ENCODE data around the gene LY86.

The LY86 gene

GRCh38 chr6:6649824-6650349 lies 61.4 kb downstream of the LY86 start:
- no peaks in the 10 kb centered on the region for H3K27me3 ChIP-seq (replicated peaks in 2 of 5; ENCODE audit: control insufficient read depth in 4 of 5, insufficient read depth in 5 of 5, low read length in 4 of 5)
- ChIA-PET CTCF (no interaction called here), POLR2A (no interaction called here)
- no peak overlapping the region for H3K27ac ChIP-seq (ENCODE audit: insufficient read depth in 1 of 2, low read depth in 1 of 2, low read length in 2 of 2, poor library complexity in 1 of 2, severe bottlenecking in 2 of 2)
- no peak for DNase-seq
- peaks cover 7 to 41% (median 33%) of the 10 kb centered on the region in 4 experiments for H3K4me1 ChIP-seq (ENCODE audit: control extremely low read depth in 1 of 4, control insufficient read depth in 4 of 4, insufficient read depth in 4 of 4, low read length in 3 of 4)
- H3K4me3 ChIP-seq (ENCODE audit: control insufficient read depth in 1 of 7, extremely low read depth in 1 of 7, insufficient read depth in 4 of 7, low read depth in 2 of 7, low read length in 6 of 7) = no peak overlapping the region
- peaks cover 0 to 5% (median 0%) of the 10 kb centered on the region in 4 experiments for H3K36me3 ChIP-seq (ENCODE audit: control insufficient read depth in 4 of 4, insufficient read depth in 4 of 4, low read length in 3 of 4)
- WGBS (ENCODE audit: insufficient coverage) = 98% methylated on average over 7 of the region's 7 CpGs
- H3K9me3 ChIP-seq (ENCODE audit: control extremely low read depth in 1 of 5, control insufficient read depth in 4 of 5, insufficient read depth in 2 of 5, low read depth in 1 of 5, low read length in 4 of 5) = peaks cover 0 to 3% (median 0%) of the 10 kb centered on the region in 5 experiments

- peaks cover 0 to 5% (median 0%) of the 10 kb centered on the region in 4 experiments for H3K36me3 ChIP-seq (ENCODE audit: control insufficient read depth in 4 of 4, insufficient read depth in 4 of 4, low read length in 3 of 4)
- no peak overlapping the region for H3K27ac ChIP-seq (ENCODE audit: insufficient read depth in 1 of 2, low read depth in 1 of 2, low read length in 2 of 2, poor library complexity in 1 of 2, severe bottlenecking in 2 of 2)
- H3K27me3 ChIP-seq (replicated peaks in 2 of 5; ENCODE audit: control insufficient read depth in 4 of 5, insufficient read depth in 5 of 5, low read length in 4 of 5) = no peaks in the 10 kb centered on the region
- ChIA-PET POLR2A (no interaction called here), CTCF (no interaction called here)
- H3K4me3 ChIP-seq (ENCODE audit: control insufficient read depth in 1 of 7, extremely low read depth in 1 of 7, insufficient read depth in 4 of 7, low read depth in 2 of 7, low read length in 6 of 7) = no peak overlapping the region
- H3K4me1 ChIP-seq (ENCODE audit: control extremely low read depth in 1 of 4, control insufficient read depth in 4 of 4, insufficient read depth in 4 of 4, low read length in 3 of 4) = peaks cover 8 to 50% (median 42%) of the 10 kb centered on the region in 4 experiments
- H3K9me3 ChIP-seq (ENCODE audit: control extremely low read depth in 1 of 5, control insufficient read depth in 4 of 5, insufficient read depth in 2 of 5, low read depth in 1 of 5, low read length in 4 of 5) = peaks cover 0 to 3% (median 0%) of the 10 kb centered on the region in 5 experiments
- no peak for DNase-seq
These were observed 62.3 kb downstream of the LY86 start for GRCh38 chr6:6650839-6651238.

GRCh38 chr6:6651335-6651734 lies 62.8 kb downstream of the LY86 start:
- Histone ChIP-seq H3K4me1 (ENCODE audit: control extremely low read depth in 1 of 4, control insufficient read depth in 4 of 4, insufficient read depth in 4 of 4, low read length in 3 of 4) (peaks cover 9 to 55% (median 47%) of the 10 kb centered on the region in 4 experiments), H3K9me3 (ENCODE audit: control extremely low read depth in 1 of 5, control insufficient read depth in 4 of 5, insufficient read depth in 2 of 5, low read depth in 1 of 5, low read length in 4 of 5) (peaks cover 0 to 3% (median 0%) of the 10 kb centered on the region in 5 experiments), H3K27me3 (replicated peaks in 2 of 5; ENCODE audit: control insufficient read depth in 4 of 5, insufficient read depth in 5 of 5, low read length in 4 of 5) (no peaks in the 10 kb centered on the region), H3K27ac (ENCODE audit: insufficient read depth in 1 of 2, low read depth in 1 of 2, low read length in 2 of 2, poor library complexity in 1 of 2, severe bottlenecking in 2 of 2) (peak overlapping the region in 1 of 2 experiments; percentile 9), H3K36me3 (ENCODE audit: control insufficient read depth in 4 of 4, insufficient read depth in 4 of 4, low read length in 3 of 4) (peaks cover 0 to 5% (median 0%) of the 10 kb centered on the region in 4 experiments), H3K4me3 (ENCODE audit: control insufficient read depth in 1 of 7, extremely low read depth in 1 of 7, insufficient read depth in 4 of 7, low read depth in 2 of 7, low read length in 6 of 7) (peak overlapping the region in 1 of 7 experiments; percentile 8)
- CTCF ChIA-PET = interaction anchor here (1.0 kb wide), 1 partner anchor 25 kb away, joined by 4 read pairs; no protein-coding TSS in a partner anchor
- peak in 2 of 3 donors; percentile 43 to 46 for DNase-seq
- POLR2A ChIA-PET = no interaction called here

GRCh38 chr6:6652932-6653331 lies 64.4 kb downstream of the LY86 start:
- no peak overlapping the region for H3K4me3 ChIP-seq (ENCODE audit: control insufficient read depth in 1 of 7, extremely low read depth in 1 of 7, insufficient read depth in 4 of 7, low read depth in 2 of 7, low read length in 6 of 7)
- no peak for DNase-seq
- no peaks in the 10 kb centered on the region for H3K27me3 ChIP-seq (replicated peaks in 2 of 5; ENCODE audit: control insufficient read depth in 4 of 5, insufficient read depth in 5 of 5, low read length in 4 of 5)
- WGBS (ENCODE audit: insufficient coverage) = 78% methylated on average over 2 of the region's 5 CpGs
- H3K27ac ChIP-seq (ENCODE audit: insufficient read depth in 1 of 2, low read depth in 1 of 2, low read length in 2 of 2, poor library complexity in 1 of 2, severe bottlenecking in 2 of 2) = no peak overlapping the region
- H3K36me3 ChIP-seq (ENCODE audit: control insufficient read depth in 4 of 4, insufficient read depth in 4 of 4, low read length in 3 of 4) = peaks cover 0 to 5% (median 0%) of the 10 kb centered on the region in 4 experiments
- peaks cover 12 to 71% (median 61%) of the 10 kb centered on the region in 4 experiments for H3K4me1 ChIP-seq (ENCODE audit: control extremely low read depth in 1 of 4, control insufficient read depth in 4 of 4, insufficient read depth in 4 of 4, low read length in 3 of 4)
- ChIA-PET POLR2A (no interaction called here), CTCF (interaction anchor here (1.0 kb wide), 1 partner anchor 11 kb away, joined by 3 read pairs; no protein-coding TSS in a partner anchor)
- no peaks in the 10 kb centered on the region for H3K9me3 ChIP-seq (ENCODE audit: control extremely low read depth in 1 of 5, control insufficient read depth in 4 of 5, insufficient read depth in 2 of 5, low read depth in 1 of 5, low read length in 4 of 5)

GRCh38 chr6:6654599-6655575 lies 66.4 kb downstream of the LY86 start:
- 33% methylated on average over 13 of the region's 16 CpGs for WGBS (ENCODE audit: insufficient coverage)
- Histone ChIP-seq H3K27ac (ENCODE audit: insufficient read depth in 1 of 2, low read depth in 1 of 2, low read length in 2 of 2, poor library complexity in 1 of 2, severe bottlenecking in 2 of 2) (peak overlapping the region; percentile 37 to 62), H3K4me1 (ENCODE audit: control extremely low read depth in 1 of 4, control insufficient read depth in 4 of 4, insufficient read depth in 4 of 4, low read length in 3 of 4) (peaks cover 25 to 88% (median 79%) of the 10 kb centered on the region in 4 experiments), H3K4me3 (ENCODE audit: control insufficient read depth in 1 of 7, extremely low read depth in 1 of 7, insufficient read depth in 4 of 7, low read depth in 2 of 7, low read length in 6 of 7) (peak overlapping the region in 2 of 7 experiments; percentile 23 to 37), H3K36me3 (ENCODE audit: control insufficient read depth in 4 of 4, insufficient read depth in 4 of 4, low read length in 3 of 4) (no peaks in the 10 kb centered on the region), H3K27me3 (replicated peaks in 2 of 5; ENCODE audit: control insufficient read depth in 4 of 5, insufficient read depth in 5 of 5, low read length in 4 of 5) (no peaks in the 10 kb centered on the region), H3K9me3 (ENCODE audit: control extremely low read depth in 1 of 5, control insufficient read depth in 4 of 5, insufficient read depth in 2 of 5, low read depth in 1 of 5, low read length in 4 of 5) (no peaks in the 10 kb centered on the region)
- peak in 2 of 3 donors; percentile 75 to 81 for DNase-seq
- ChIA-PET CTCF (interaction anchor here (0.9 to 1.4 kb wide), 3 partner anchors 20 to 41 kb away, joined by 3 to 4 read pairs (median 3); no protein-coding TSS in a partner anchor), POLR2A (no interaction called here)

GRCh38 chr6:6655805-6656251 lies 67.3 kb downstream of the LY86 start:
- peak overlapping the region in 1 of 7 experiments; percentile 2 for H3K4me3 ChIP-seq (ENCODE audit: control insufficient read depth in 1 of 7, extremely low read depth in 1 of 7, insufficient read depth in 4 of 7, low read depth in 2 of 7, low read length in 6 of 7)
- H3K27me3 ChIP-seq (replicated peaks in 2 of 5; ENCODE audit: control insufficient read depth in 4 of 5, insufficient read depth in 5 of 5, low read length in 4 of 5) = no peaks in the 10 kb centered on the region
- H3K4me1 ChIP-seq (ENCODE audit: control extremely low read depth in 1 of 4, control insufficient read depth in 4 of 4, insufficient read depth in 4 of 4, low read length in 3 of 4) = peaks cover 30 to 97% (median 89%) of the 10 kb centered on the region in 4 experiments
- ChIA-PET CTCF (interaction anchor here (0.9 to 1.4 kb wide), 3 partner anchors 10 to 40 kb away, joined by 3 read pairs; no protein-coding TSS in a partner anchor), POLR2A (no interaction called here)
- H3K9me3 ChIP-seq (ENCODE audit: control extremely low read depth in 1 of 5, control insufficient read depth in 4 of 5, insufficient read depth in 2 of 5, low read depth in 1 of 5, low read length in 4 of 5) = no peaks in the 10 kb centered on the region
- 77% methylated on average over 7 of the region's 9 CpGs for WGBS (ENCODE audit: insufficient coverage)
- H3K36me3 ChIP-seq (ENCODE audit: control insufficient read depth in 4 of 4, insufficient read depth in 4 of 4, low read length in 3 of 4) = no peaks in the 10 kb centered on the region
- no peak for DNase-seq
- H3K27ac ChIP-seq (ENCODE audit: insufficient read depth in 1 of 2, low read depth in 1 of 2, low read length in 2 of 2, poor library complexity in 1 of 2, severe bottlenecking in 2 of 2) = peak overlapping the region; percentile 37 to 62

Measured in common myeloid progenitor, CD34-positive (primary cell).